A549 treated with ZK216348 at 1 μM for 4 hours (cell line): ENCODE measurements around the gene ABCA2. TPM values are rescaled to one million over a fixed set of nuclear protein-coding genes. Genes with fewer than 3 reads are reported as not detected.

Experiments used
- total RNA-seq: library from RNA; stranded (reverse); fragments of 200-300 nt; extraction: Qiagen RNA extraction; gene quantifications from 5 replicates; pipeline ENCODE4 v1.2.3, GENCODE V29; 2022; ENCODE audit warnings: low read depth

The ABCA2 gene
- total RNA-seq = 12.6 to 32.5 TPM (median 25.5 TPM) in 5 replicates

GRCh38 chr9:137027369-137028262 is at the start of gene ABCA2:
TSS of gene ABCA2 (minus strand) at chr9:137028237. CDS start at chr9:137028140, 97 bp downstream.

GRCh38 chr9:137077010-137077747 is 49.1 kb upstream of the ABCA2 start, which contains the start of gene UAP1L1:
TSS of gene UAP1L1 (plus strand) at chr9:137077517. CDS start at chr9:137077533, 16 bp downstream.

GRCh38 chr9:137070201-137070905 is 42.3 kb upstream of the ABCA2 start, which contains the start of gene SAPCD2:
TSS of gene SAPCD2 (minus strand) at chr9:137070557. CDS start at chr9:137070460, 97 bp downstream.

GRCh38 chr9:137053944-137054931 is 26.2 kb upstream of the ABCA2 start, which contains the start of gene ENTPD2:
TSS of gene ENTPD2 (minus strand) at chr9:137054061. CDS start at chr9:137053997, 64 bp downstream.

GRCh38 chr9:137046088-137046787 is 18.2 kb upstream of the ABCA2 start, which contains the start of gene NPDC1:
TSS of gene NPDC1 (minus strand) at chr9:137046177. CDS start at chr9:137045989, 188 bp downstream.

GRCh38 chr9:137031904-137032640 is 4.0 kb upstream of the ABCA2 start, which contains the start of gene FUT7:
TSS of gene FUT7 (minus strand) at chr9:137032088. CDS start at chr9:137031991, 97 bp downstream.

GRCh38 chr9:136996361-136997292 is 31.4 kb downstream of the ABCA2 start, which contains the start of gene CLIC3:
TSS of gene CLIC3 (minus strand) at chr9:136996568. CDS start at chr9:136996543, 25 bp downstream.

GRCh38 chr9:136991993-136992818 is 35.8 kb downstream of the ABCA2 start, which contains the start of gene PAXX:
TSS of gene PAXX (plus strand) at chr9:136992422. CDS start at chr9:136992444, 22 bp downstream.

GRCh38 chr9:136982232-136983051 is 45.6 kb downstream of the ABCA2 start, which contains the start of gene LCNL1:
TSS of gene LCNL1 (plus strand) at chr9:136982993. CDS start at chr9:136983587, 594 bp downstream.

GRCh38 chr9:136977223-136977622 is 50.8 kb downstream of the ABCA2 start, which contains the start of gene PTGDS:
TSS of gene PTGDS (plus strand) at chr9:136977504. CDS start at chr9:136977579, 75 bp downstream.

Other genes starting within 250 kb of the ABCA2 start
- 49.2 to 82.2 TPM (median 73.3 TPM) in 5 replicates for gene TMEM141, start 236.9 kb downstream of the ABCA2 start, total RNA-seq
- gene CCDC183, start 231.9 kb downstream of the ABCA2 start, total RNA-seq = 0.11 to 0.74 TPM (median 0.72 TPM) in 3 of 5 replicates, not detected in the others
- gene RABL6, start 220.3 kb downstream of the ABCA2 start, total RNA-seq = 51.1 to 91.8 TPM (median 82.9 TPM) in 5 replicates
- gene AJM1, start 185.8 kb downstream of the ABCA2 start, total RNA-seq = 2.1 to 5.6 TPM (median 5.3 TPM) in 5 replicates
- 223 to 317 TPM (median 282 TPM) in 5 replicates for gene PHPT1, start 178.8 kb downstream of the ABCA2 start, total RNA-seq
- gene MAMDC4, start 175.9 kb downstream of the ABCA2 start, total RNA-seq = 1.8 to 5.7 TPM (median 4.8 TPM) in 5 replicates
- 465 to 581 TPM (median 478 TPM) in 5 replicates for gene EDF1, start 161.9 kb downstream of the ABCA2 start, total RNA-seq
- 29.7 to 66.1 TPM (median 60.1 TPM) in 5 replicates for gene TRAF2, start 141.7 kb downstream of the ABCA2 start, total RNA-seq
- gene FBXW5, start 83.5 kb downstream of the ABCA2 start, total RNA-seq = 49.7 to 110 TPM (median 103 TPM) in 5 replicates
- gene C8G, start 83.0 kb downstream of the ABCA2 start, total RNA-seq = 0.56 to 2.0 TPM (median 1.1 TPM) in 4 of 5 replicates, not detected in the other
- gene LCN12, start 76.0 kb downstream of the ABCA2 start, total RNA-seq = 0.41 to 2.0 TPM (median 1.0 TPM) in 5 replicates
- 0.33 to 0.56 TPM (median 0.45 TPM) in 4 of 5 replicates, not detected in the other for gene PTGDS, start 50.7 kb downstream of the ABCA2 start, total RNA-seq
- gene LCNL1, start 45.2 kb downstream of the ABCA2 start, total RNA-seq = 0.08 to 0.18 TPM (median 0.12 TPM) in 3 of 5 replicates, not detected in the others
- gene PAXX, start 35.8 kb downstream of the ABCA2 start, total RNA-seq = 37.9 to 83.8 TPM (median 71.5 TPM) in 5 replicates
- gene CLIC3, start 31.7 kb downstream of the ABCA2 start, total RNA-seq = 2.2 to 4.2 TPM (median 3.7 TPM) in 5 replicates
- 0.07 TPM in 1 of 5 replicates, not detected in the others for gene FUT7, start 3.9 kb upstream of the ABCA2 start, total RNA-seq
- gene NPDC1, start 17.9 kb upstream of the ABCA2 start, total RNA-seq = 26.4 to 93.7 TPM (median 81.5 TPM) in 5 replicates
- 1.0 to 2.3 TPM (median 1.5 TPM) in 5 replicates for gene ENTPD2, start 25.8 kb upstream of the ABCA2 start, total RNA-seq
- gene SAPCD2, start 42.3 kb upstream of the ABCA2 start, total RNA-seq = 12.1 to 27.8 TPM (median 24.6 TPM) in 5 replicates
- 9.0 to 14.6 TPM (median 11.9 TPM) in 5 replicates for gene UAP1L1, start 49.3 kb upstream of the ABCA2 start, total RNA-seq
- 33.8 to 56.7 TPM (median 50.2 TPM) in 5 replicates for gene MAN1B1, start 58.7 kb upstream of the ABCA2 start, total RNA-seq
- gene DPP7, start 86.5 kb upstream of the ABCA2 start, total RNA-seq = 52.8 to 134 TPM (median 106 TPM) in 5 replicates
- gene GRIN1, start 110.9 kb upstream of the ABCA2 start, total RNA-seq = 0.14 to 0.76 TPM (median 0.27 TPM) in 5 replicates
- 0.39 to 2.0 TPM (median 1.6 TPM) in 5 replicates for gene LRRC26, start 141.8 kb upstream of the ABCA2 start, total RNA-seq
- gene TMEM210, start 143.8 kb upstream of the ABCA2 start, total RNA-seq = not detected in 5 replicates
- 19.0 to 41.0 TPM (median 34.9 TPM) in 5 replicates for gene ANAPC2, start 160.3 kb upstream of the ABCA2 start, total RNA-seq
- gene SSNA1, start 160.4 kb upstream of the ABCA2 start, total RNA-seq = 85.9 to 156 TPM (median 148 TPM) in 5 replicates
- gene TPRN, start 172.5 kb upstream of the ABCA2 start, total RNA-seq = 5.5 to 10.4 TPM (median 10.2 TPM) in 5 replicates
- 29.5 to 49.4 TPM (median 47.9 TPM) in 5 replicates for gene TMEM203, start 177.4 kb upstream of the ABCA2 start, total RNA-seq
- 7.4 to 20.8 TPM (median 16.2 TPM) in 5 replicates for gene NDOR1, start 177.5 kb upstream of the ABCA2 start, total RNA-seq
- gene RNF208, start 194.0 kb upstream of the ABCA2 start, total RNA-seq = 0.79 to 2.6 TPM (median 2.0 TPM) in 5 replicates
- 2.8 to 5.4 TPM (median 4.2 TPM) in 5 replicates for gene CYSRT1, start 196.9 kb upstream of the ABCA2 start, total RNA-seq
- 0.13 to 0.58 TPM (median 0.39 TPM) in 4 of 5 replicates, not detected in the other for gene RNF224, start 199.3 kb upstream of the ABCA2 start, total RNA-seq
- 0.13 to 0.19 TPM in 2 of 5 replicates, not detected in the others for gene SLC34A3, start 202.7 kb upstream of the ABCA2 start, total RNA-seq
- gene TUBB4B, start 213.1 kb upstream of the ABCA2 start, total RNA-seq = 522 to 871 TPM (median 814 TPM) in 5 replicates
- gene STPG3, start 223.0 kb upstream of the ABCA2 start, total RNA-seq = not detected in 5 replicates
- gene NELFB, start 227.1 kb upstream of the ABCA2 start, total RNA-seq = 36.5 to 63.8 TPM (median 58.5 TPM) in 5 replicates
- gene TOR4A, start 249.5 kb upstream of the ABCA2 start, total RNA-seq = 13.6 to 33.0 TPM (median 30.5 TPM) in 5 replicates